DOHH2 (cell line): ENCODE results near the gene NEGR1.

Experiments
- H3F3A ChIP-seq: fragments of 200-600 bp; sonication (generic), shearing (Covaris generic); 2 replicates; pipeline ENCODE4 v1.6.0; 2016; ENCODE audit warnings: antibody characterized with exemption, mild to moderate bottlenecking; ENCODE audit not compliant: control insufficient read depth, insufficient read depth
- H3K27ac ChIP-seq: fragments of 200-600 bp; sonication (generic); 2 replicates; pipeline ENCODE4 v1.5.1; 2014; ENCODE audit warnings: low read depth, mild to moderate bottlenecking, low read length, moderate library complexity
- H3K27me3 ChIP-seq: fragments of 200-600 bp; sonication (generic); 2 replicates; pipeline ENCODE4 v1.6.1; 2014; ENCODE audit warnings: mild to moderate bottlenecking, low read length, mixed read lengths; ENCODE audit not compliant: control insufficient read depth
- H3K36me3 ChIP-seq: fragments of 200-600 bp; sonication (generic); 2 replicates; pipeline ENCODE4 v1.6.1; 2014; ENCODE audit warnings: mild to moderate bottlenecking, low read length, moderate library complexity, mixed read lengths; ENCODE audit not compliant: control insufficient read depth
- H3K4me1 ChIP-seq: fragments of 200-600 bp; sonication (generic); 2 replicates; pipeline ENCODE4 v1.6.1; 2014; ENCODE audit warnings: mild to moderate bottlenecking, low read length, mixed read lengths; ENCODE audit not compliant: control insufficient read depth
- H3K4me2 ChIP-seq: fragments of 200-600 bp; sonication (generic); 2 replicates; pipeline ENCODE4 v1.6.0; 2014; ENCODE audit warnings: mild to moderate bottlenecking, low read length, moderate library complexity
- H3K4me3 ChIP-seq: fragments of 200-600 bp; sonication (generic); 2 replicates; pipeline ENCODE4 v1.5.1; 2014; ENCODE audit warnings: mild to moderate bottlenecking, low read length, mixed read lengths
- H3K79me2 ChIP-seq: fragments of 200-600 bp; sonication (generic); 2 replicates; pipeline ENCODE4 v1.6.1; 2014; ENCODE audit warnings: mild to moderate bottlenecking, low read length, mixed read lengths; ENCODE audit not compliant: control insufficient read depth
- H3K9me2 ChIP-seq: fragments of 200-600 bp; sonication (generic); replicated peaks from 2 replicates; pipeline ENCODE4 v1.6.1; 2014; ENCODE audit warnings: mild to moderate bottlenecking, low read length, mixed read lengths; ENCODE audit not compliant: control insufficient read depth
- H3K9me3 ChIP-seq: fragments of 200-600 bp; sonication (generic); 2 replicates; pipeline ENCODE4 v1.6.1; 2014; ENCODE audit warnings: antibody characterized with exemption, low read length, mixed read lengths; ENCODE audit not compliant: control insufficient read depth, insufficient read depth
- H4K20me1 ChIP-seq: fragments of 200-600 bp; sonication (generic); 2 replicates; pipeline ENCODE4 v1.6.0; 2014; ENCODE audit warnings: low read depth, mild to moderate bottlenecking, antibody characterized with exemption, low read length, moderate library complexity; ENCODE audit not compliant: control insufficient read depth, insufficient read depth
- EZH2phosphoT487 ChIP-seq: fragments of 200-600 bp; sonication (generic); IDR thresholded peaks from 2 replicates; pipeline ENCODE4 v1.6.1; 2017; ENCODE audit warnings: borderline replicate concordance, mild to moderate bottlenecking, antibody characterized with exemption, low read length, moderate library complexity, mixed read lengths
- TF ChIP-seq, protein P1 (sequence below): fragments of 200-600 bp; sonication (generic); IDR thresholded peaks from one replicate; pipeline ENCODE4 v1.5.1; 2014; ENCODE audit warnings: antibody characterized with exemption, mild to moderate bottlenecking, low read depth, low read length; ENCODE audit not compliant: poor library complexity, severe bottlenecking

Gene NEGR1

DNA sequence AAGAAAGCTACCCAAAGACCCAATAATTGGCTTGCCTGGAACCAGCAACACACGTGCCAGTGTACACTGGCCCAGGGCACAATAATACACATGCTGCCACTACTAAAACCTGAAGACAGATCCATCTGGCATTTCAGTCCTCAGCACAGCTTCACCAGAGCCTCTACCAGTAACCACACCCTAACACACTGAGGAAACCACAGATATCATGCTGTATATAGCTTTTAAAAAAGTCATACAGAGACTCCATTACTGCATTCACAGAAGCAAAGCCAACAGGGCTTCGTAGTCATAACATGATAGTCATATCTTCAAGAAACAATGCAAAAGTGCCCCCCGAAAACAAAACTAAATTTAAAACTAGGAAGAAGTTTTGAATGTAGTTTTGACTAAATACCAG, 40.6 kb upstream of the NEGR1 start:
- H3F3A ChIP-seq = no peaks in the 10 kb centered on the region
- no peak overlapping the region for H3K4me2 ChIP-seq
- no peak overlapping the region for H3K27ac ChIP-seq
- no peaks in the 10 kb centered on the region for H3K4me1 ChIP-seq
- no peaks in the 10 kb centered on the region for H4K20me1 ChIP-seq
- TF ChIP-seq EZH2phosphoT487 = no peak
- TF ChIP-seq, protein P1, sequence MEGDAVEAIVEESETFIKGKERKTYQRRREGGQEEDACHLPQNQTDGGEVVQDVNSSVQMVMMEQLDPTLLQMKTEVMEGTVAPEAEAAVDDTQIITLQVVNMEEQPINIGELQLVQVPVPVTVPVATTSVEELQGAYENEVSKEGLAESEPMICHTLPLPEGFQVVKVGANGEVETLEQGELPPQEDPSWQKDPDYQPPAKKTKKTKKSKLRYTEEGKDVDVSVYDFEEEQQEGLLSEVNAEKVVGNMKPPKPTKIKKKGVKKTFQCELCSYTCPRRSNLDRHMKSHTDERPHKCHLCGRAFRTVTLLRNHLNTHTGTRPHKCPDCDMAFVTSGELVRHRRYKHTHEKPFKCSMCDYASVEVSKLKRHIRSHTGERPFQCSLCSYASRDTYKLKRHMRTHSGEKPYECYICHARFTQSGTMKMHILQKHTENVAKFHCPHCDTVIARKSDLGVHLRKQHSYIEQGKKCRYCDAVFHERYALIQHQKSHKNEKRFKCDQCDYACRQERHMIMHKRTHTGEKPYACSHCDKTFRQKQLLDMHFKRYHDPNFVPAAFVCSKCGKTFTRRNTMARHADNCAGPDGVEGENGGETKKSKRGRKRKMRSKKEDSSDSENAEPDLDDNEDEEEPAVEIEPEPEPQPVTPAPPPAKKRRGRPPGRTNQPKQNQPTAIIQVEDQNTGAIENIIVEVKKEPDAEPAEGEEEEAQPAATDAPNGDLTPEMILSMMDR = no peak
- no peaks in the 10 kb centered on the region for H3K9me2 ChIP-seq
- no peaks in the 10 kb centered on the region for H3K36me3 ChIP-seq
- H3K4me3 ChIP-seq = no peak overlapping the region
- H3K79me2 ChIP-seq = no peaks in the 10 kb centered on the region
- no peaks in the 10 kb centered on the region for H3K27me3 ChIP-seq
- H3K9me3 ChIP-seq = no peaks in the 10 kb centered on the region

DNA sequence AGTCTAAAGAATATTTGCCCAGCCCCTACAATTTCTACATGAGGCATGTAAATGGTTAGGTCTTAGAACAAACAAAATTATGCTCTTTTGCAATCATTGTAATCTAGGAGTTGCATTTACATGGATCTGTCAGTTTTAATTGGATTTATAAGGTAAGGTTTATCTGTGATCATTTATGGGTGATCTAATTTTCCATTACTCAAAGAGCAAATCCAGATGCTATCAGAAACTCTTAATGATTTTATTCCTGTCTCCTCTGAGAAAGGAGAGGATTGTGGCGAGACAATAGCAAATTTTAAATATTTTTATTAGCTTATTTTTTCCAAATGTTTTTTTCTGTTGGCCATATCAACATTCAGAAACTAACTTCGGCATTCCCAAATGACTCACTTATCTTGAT, 14.2 kb upstream of the NEGR1 start:
- H3K4me1 ChIP-seq = no peaks in the 10 kb centered on the region
- no peaks in the 10 kb centered on the region for H3K79me2 ChIP-seq
- no peaks in the 10 kb centered on the region for H4K20me1 ChIP-seq
- no peak overlapping the region for H3K4me3 ChIP-seq
- H3K27me3 ChIP-seq = no peaks in the 10 kb centered on the region
- no peaks in the 10 kb centered on the region for H3K9me2 ChIP-seq
- H3K27ac ChIP-seq = no peak overlapping the region
- H3K36me3 ChIP-seq = no peaks in the 10 kb centered on the region
- no peaks in the 10 kb centered on the region for H3F3A ChIP-seq
- TF ChIP-seq EZH2phosphoT487 = no peak
- TF ChIP-seq, protein P1 = no peak
- no peaks in the 10 kb centered on the region for H3K9me3 ChIP-seq
- no peak overlapping the region for H3K4me2 ChIP-seq

DNA sequence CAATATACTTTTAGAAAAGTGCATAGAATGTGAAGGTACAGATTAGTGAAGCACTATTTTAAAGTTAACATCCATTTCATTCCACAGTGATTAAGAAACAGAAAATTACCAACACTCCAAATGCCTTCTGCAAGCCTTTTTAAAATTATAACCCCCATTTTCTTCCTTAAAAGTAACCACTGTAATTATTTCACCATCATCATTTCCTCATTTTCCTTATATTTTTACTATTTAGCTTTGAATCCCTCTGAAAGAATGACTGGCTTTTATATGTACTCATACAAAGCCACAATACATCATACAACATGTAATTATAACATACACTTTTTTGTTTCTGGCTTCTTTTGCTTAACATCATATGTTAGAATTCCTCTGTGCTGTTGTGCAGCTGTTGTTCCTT, 6.5 kb upstream of the NEGR1 start:
- no peaks in the 10 kb centered on the region for H3K36me3 ChIP-seq
- H3K79me2 ChIP-seq = no peaks in the 10 kb centered on the region
- H3K9me2 ChIP-seq = no peaks in the 10 kb centered on the region
- no peak overlapping the region for H3K4me2 ChIP-seq
- no peaks in the 10 kb centered on the region for H4K20me1 ChIP-seq
- H3K4me3 ChIP-seq = no peak overlapping the region
- H3F3A ChIP-seq = no peaks in the 10 kb centered on the region
- H3K27ac ChIP-seq = no peak overlapping the region
- H3K4me1 ChIP-seq = no peaks in the 10 kb centered on the region; the same call in 1 of the 2 replicates
- H3K9me3 ChIP-seq = no peaks in the 10 kb centered on the region
- no peak for TF ChIP-seq EZH2phosphoT487
- TF ChIP-seq, protein P1 = no peak
- H3K27me3 ChIP-seq = peaks cover 16% of the 10 kb centered on the region

DNA sequence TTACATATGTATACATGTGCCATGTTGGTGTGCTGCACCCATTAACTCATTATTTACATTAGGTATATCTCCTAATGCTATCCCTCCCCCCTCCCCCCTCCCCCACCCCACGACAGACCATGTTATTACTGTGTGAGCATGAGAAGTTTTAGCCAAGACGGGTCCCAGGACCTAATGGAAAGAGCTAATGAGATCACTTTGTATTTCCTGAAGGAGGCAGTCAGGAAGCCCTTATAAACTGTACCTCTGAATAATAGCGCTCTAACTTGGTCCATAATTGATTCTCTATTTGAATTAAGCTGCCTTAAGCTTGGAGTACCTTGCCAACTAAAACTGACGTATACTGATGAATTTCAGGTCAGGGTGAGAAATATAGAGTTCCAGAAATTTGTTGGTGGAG, 4.1 kb upstream of the NEGR1 start:
- H4K20me1 ChIP-seq = no peaks in the 10 kb centered on the region
- TF ChIP-seq EZH2phosphoT487 = no peak
- TF ChIP-seq, protein P1 = no peak
- H3F3A ChIP-seq = no peaks in the 10 kb centered on the region
- H3K9me3 ChIP-seq = no peaks in the 10 kb centered on the region
- H3K4me1 ChIP-seq = peaks cover 8% of the 10 kb centered on the region; the same call in 1 of the 2 replicates
- peaks cover 33% of the 10 kb centered on the region for H3K27me3 ChIP-seq
- H3K4me3 ChIP-seq = no peak overlapping the region
- H3K27ac ChIP-seq = no peak overlapping the region
- H3K9me2 ChIP-seq = no peaks in the 10 kb centered on the region
- no peaks in the 10 kb centered on the region for H3K36me3 ChIP-seq
- H3K4me2 ChIP-seq = no peak overlapping the region
- no peaks in the 10 kb centered on the region for H3K79me2 ChIP-seq
